ENCODE measurements around the gene OPN1MW3. TPM values are rescaled to one million over a fixed set of nuclear protein-coding genes. Genes with fewer than 3 reads are reported as not detected.
"Not testable (repeated sequence)": the region's sequence is repeated elsewhere in the genome, so short reads cannot be mapped to it uniquely, and the experiment has no call there.

The OPN1MW3 gene
- total RNA-seq (not detected), polyA plus RNA-seq (not detected)
- long read RNA-seq, donor 1, result 0 reads
- long read RNA-seq, donor 2, result 0 reads
- long read RNA-seq, donor 3, result 0 reads
- long read RNA-seq, donor 4, result 0 reads
- long read RNA-seq, donor 5, result 0 reads
- long read RNA-seq, donor 6, result 0 reads
- long read RNA-seq, donor 7, result 0 reads
- long read RNA-seq, donor 8, result 0 reads
- long read RNA-seq, donor 9, result 0 reads
- long read RNA-seq, donor 10, result 0 reads

GRCh38 chrX:154257282-154257681 is at the start of gene OPN1MW3:
OPN1MW3 (plus strand) TSS chrX:154257582; CDS start chrX:154257620, 38 bp downstream.
- intact Hi-C loops (cut with DNase I; ENCODE audit: low total_unique reads); H3K27ac ChIP-seq; H3K9me3 ChIP-seq; H3K4me3 ChIP-seq; H3K36me3 ChIP-seq; H3K27me3 ChIP-seq; H3K4me1 ChIP-seq; DNase-seq: not testable (repeated sequence)
- no CpG with 5 or more reads among the region's 17 CpGs for WGBS, 5 donors

GRCh38 chrX:154209670-154210418 is 47.5 kb upstream of the OPN1MW3 start:
- WGBS, 5 donors, result no CpG with 5 or more reads among the region's 21 CpGs
- H3K27me3 ChIP-seq; H3K9me3 ChIP-seq; H3K36me3 ChIP-seq; H3K4me1 ChIP-seq; H3K4me3 ChIP-seq; DNase-seq; intact Hi-C loops (cut with DNase I; ENCODE audit: low total_unique reads); H3K27ac ChIP-seq: not testable (repeated sequence)

- WGBS, 5 donors, result 65 to 76% (median 74%) methylated on average over 3 to 6 of the region's 9 CpGs
- H3K4me3 ChIP-seq; intact Hi-C loops (cut with DNase I; ENCODE audit: low total_unique reads); H3K27me3 ChIP-seq; DNase-seq; H3K27ac ChIP-seq; H3K36me3 ChIP-seq; H3K9me3 ChIP-seq; H3K4me1 ChIP-seq: not testable (repeated sequence)
Observed at GRCh38 chrX:154211057-154211456, 46.3 kb upstream of the OPN1MW3 start.

- H3K9me3 ChIP-seq; H3K4me3 ChIP-seq; H3K27ac ChIP-seq; H3K4me1 ChIP-seq; DNase-seq; H3K27me3 ChIP-seq; intact Hi-C loops (cut with DNase I; ENCODE audit: low total_unique reads); H3K36me3 ChIP-seq: not testable (repeated sequence)
- WGBS, 5 donors, result no CpG with 5 or more reads among the region's 10 CpGs
Observed at GRCh38 chrX:154211499-154211898, 45.9 kb upstream of the OPN1MW3 start.

- H3K36me3 ChIP-seq; H3K4me3 ChIP-seq; H3K9me3 ChIP-seq; H3K4me1 ChIP-seq; DNase-seq; H3K27me3 ChIP-seq; intact Hi-C loops (cut with DNase I; ENCODE audit: low total_unique reads); H3K27ac ChIP-seq: not testable (repeated sequence)
- no CpG with 5 or more reads among the region's 16 CpGs for WGBS, 5 donors
Observed at GRCh38 chrX:154219456-154219855, 37.9 kb upstream of the OPN1MW3 start, which contains the start of gene OPN1MW2. OPN1MW2 (plus strand) TSS chrX:154219756; CDS start chrX:154219816, 60 bp downstream.

GRCh38 chrX:154225292-154225691 is 32.1 kb upstream of the OPN1MW3 start:
- H3K27ac ChIP-seq; DNase-seq; intact Hi-C loops (cut with DNase I; ENCODE audit: low total_unique reads); H3K4me1 ChIP-seq; H3K9me3 ChIP-seq; H3K4me3 ChIP-seq; H3K27me3 ChIP-seq; H3K36me3 ChIP-seq: not testable (repeated sequence)
- no CpG with 5 or more reads among the region's 6 CpGs for whole genome bisulfite sequencing, 5 donors

- H3K27ac ChIP-seq; H3K9me3 ChIP-seq; DNase-seq; H3K4me3 ChIP-seq; H3K4me1 ChIP-seq; intact Hi-C loops (cut with DNase I; ENCODE audit: low total_unique reads); H3K27me3 ChIP-seq; H3K36me3 ChIP-seq: not testable (repeated sequence)
- WGBS, 5 donors, result no CpG with 5 or more reads among the region's 9 CpGs
Observed at GRCh38 chrX:154226706-154227105, 30.7 kb upstream of the OPN1MW3 start.

- H3K27ac ChIP-seq; H3K4me3 ChIP-seq; H3K27me3 ChIP-seq; H3K4me1 ChIP-seq; DNase-seq; H3K9me3 ChIP-seq; H3K36me3 ChIP-seq; intact Hi-C loops (cut with DNase I; ENCODE audit: low total_unique reads): not testable (repeated sequence)
- WGBS, 5 donors, result no CpG with 5 or more reads among the region's 3 CpGs
Observed at GRCh38 chrX:154231443-154231842, 25.9 kb upstream of the OPN1MW3 start.

GRCh38 chrX:154233620-154234019 is 23.8 kb upstream of the OPN1MW3 start:
- H3K4me1 ChIP-seq; H3K36me3 ChIP-seq; H3K27me3 ChIP-seq; DNase-seq; H3K27ac ChIP-seq; H3K4me3 ChIP-seq; H3K9me3 ChIP-seq; intact Hi-C loops (cut with DNase I; ENCODE audit: low total_unique reads): not testable (repeated sequence)
- WGBS, 5 donors, result no CpG with 5 or more reads among the region's 16 CpGs

GRCh38 chrX:154238939-154239559 is 18.3 kb upstream of the OPN1MW3 start:
- H3K36me3 ChIP-seq; intact Hi-C loops (cut with DNase I; ENCODE audit: low total_unique reads); DNase-seq; H3K27me3 ChIP-seq; H3K9me3 ChIP-seq; H3K4me3 ChIP-seq; H3K27ac ChIP-seq; H3K4me1 ChIP-seq: not testable (repeated sequence)
- 79 to 100% (median 84%) methylated on average over 1 to 9 of the region's 11 CpGs; no CpG with 5 or more reads in 1 of the 5 donors for WGBS, 5 donors

GRCh38 chrX:154239982-154240503 is 17.3 kb upstream of the OPN1MW3 start:
- DNase-seq; intact Hi-C loops (cut with DNase I; ENCODE audit: low total_unique reads); H3K27me3 ChIP-seq; H3K9me3 ChIP-seq; H3K27ac ChIP-seq; H3K4me3 ChIP-seq; H3K36me3 ChIP-seq; H3K4me1 ChIP-seq: not testable (repeated sequence)
- 69 to 77% (median 75%) methylated on average over 3 to 8 of the region's 8 CpGs; no CpG with 5 or more reads in 1 of the 5 donors for WGBS, 5 donors

Measured in stomach (tissue), 19 donors.